Mammary microvascular endothelial cell (primary cell): Measurements from ENCODE around the gene JMJD1C. TPM values are rescaled to one million over a fixed set of nuclear protein-coding genes. Genes with fewer than 3 reads are reported as not detected.

Experiments used
- total RNA-seq: library from RNA; depleted of rRNA; stranded (reverse); fragments of >200 nt; gene quantifications from 2 replicates; pipeline ENCODE4 v1.2.3, GENCODE V29; 2015

Gene JMJD1C
- 86.7 and 107 TPM in 2 replicates for total RNA-seq

GRCh38 chr10:63465293-63466143, at the start of gene JMJD1C:
Gene JMJD1C, minus strand, starts transcription at chr10:63465977. Its CDS starts 315 bp downstream, at chr10:63465662.

GRCh38 chr10:63133056-63133820, 332.5 kb downstream of the JMJD1C start, which contains the start of gene NRBF2:
Gene NRBF2, plus strand, starts transcription at chr10:63133328. Its CDS starts 143 bp downstream, at chr10:63133471.

Other genes with a start within 250 kb of the JMJD1C start
- 60.5 and 69.7 TPM in 2 replicates for gene REEP3, start 55.4 kb upstream of the JMJD1C start, total RNA-seq